Stimulated activated CD4-positive, alpha-beta T cell treated with anti-CD3 and anti-CD28 coated beads, Interleukin-2, amount 100 ng/mL, for 24 hours (primary cell): ENCODE results near the gene KCNIP1.
"Not testable (repeated sequence)": the region's sequence is repeated elsewhere in the genome, so short reads cannot be mapped to it uniquely, and the experiment has no call there.

Experiments
- DNase-seq, 2 donors: peaks; one replicate each; pipeline ENCODE4 v3.0.0-alpha.2; 2020

The KCNIP1 gene

GRCh38 chr5:170757182-170757601 lies 253.4 kb downstream of the KCNIP1 start:
- DNase-seq, result no peak

GRCh38 chr5:170757669-170758068 lies 253.8 kb downstream of the KCNIP1 start:
- no peak for DNase-seq

DNA sequence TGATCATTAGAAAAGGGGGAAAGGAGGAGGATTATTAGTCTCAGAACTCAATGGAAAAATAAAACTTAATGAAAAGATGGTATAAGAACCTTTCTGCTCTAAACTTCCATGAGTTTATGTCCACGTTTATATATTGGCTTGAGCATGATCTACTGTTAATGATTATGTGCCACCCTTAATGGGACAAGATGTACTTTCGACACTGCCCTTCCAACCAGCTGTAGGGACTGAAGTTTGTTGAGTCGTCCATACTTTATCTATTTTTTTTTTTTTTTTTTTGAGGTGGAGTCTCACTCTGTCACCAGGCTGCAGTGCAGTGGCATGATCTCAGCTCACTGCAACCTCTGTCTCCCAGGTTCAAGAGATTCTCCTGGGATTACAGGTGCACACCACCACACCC lies 254.7 kb downstream of the KCNIP1 start:
- DNase-seq, result no peak

- DNase-seq, result no peak
Measured at GRCh38 chr5:170760113-170760512, 256.3 kb downstream of the KCNIP1 start.

DNA sequence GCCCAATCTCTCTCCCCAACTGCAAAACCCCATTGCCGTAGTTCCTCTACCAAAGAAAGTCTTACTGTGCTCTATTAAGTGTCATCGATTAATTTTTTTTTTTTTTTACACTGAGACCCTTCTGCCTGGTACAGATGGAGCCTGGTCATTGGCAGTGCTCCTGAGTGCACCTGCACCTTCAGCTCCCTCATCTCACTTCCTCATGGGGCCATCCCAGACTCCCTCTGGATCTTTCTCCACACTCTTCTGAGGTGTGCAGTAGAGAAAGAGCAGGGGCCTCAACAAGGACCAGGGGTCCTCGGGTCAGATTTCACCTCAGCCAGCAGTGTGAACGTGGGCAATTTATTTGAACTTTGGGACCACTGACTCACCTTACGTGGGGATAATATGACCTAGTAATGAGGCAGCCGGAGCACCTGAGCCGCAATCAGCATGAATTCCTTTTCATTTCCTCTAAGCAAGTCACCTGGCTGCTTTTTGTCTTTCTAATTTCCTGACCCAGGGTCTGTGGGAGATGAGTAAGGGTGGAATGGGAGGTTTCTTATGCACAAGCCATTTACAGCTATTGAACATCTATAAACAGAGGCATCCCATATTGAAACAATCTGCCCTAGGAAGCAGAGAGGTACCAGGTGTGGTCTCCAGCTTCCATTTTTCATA lies 257.4 kb downstream of the KCNIP1 start:
- no peak for DNase-seq

DNA sequence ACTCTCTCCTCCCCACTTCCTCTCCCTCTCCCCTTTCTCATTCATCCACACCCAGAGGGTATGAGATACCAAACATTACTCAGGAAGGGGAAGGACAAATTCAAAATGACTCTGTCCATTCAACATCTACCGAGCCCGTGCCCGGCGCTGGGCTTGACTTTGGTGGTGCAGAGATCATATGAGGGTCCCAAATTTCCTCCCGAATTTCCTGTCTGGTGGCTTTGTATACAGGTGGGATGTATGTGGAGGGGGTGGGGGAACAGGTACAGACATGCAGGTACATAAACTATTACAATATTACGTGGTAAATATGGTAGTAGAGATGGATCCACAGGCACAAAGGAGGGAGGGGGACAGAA lies 257.9 kb downstream of the KCNIP1 start:
- DNase-seq, result no peak

DNA sequence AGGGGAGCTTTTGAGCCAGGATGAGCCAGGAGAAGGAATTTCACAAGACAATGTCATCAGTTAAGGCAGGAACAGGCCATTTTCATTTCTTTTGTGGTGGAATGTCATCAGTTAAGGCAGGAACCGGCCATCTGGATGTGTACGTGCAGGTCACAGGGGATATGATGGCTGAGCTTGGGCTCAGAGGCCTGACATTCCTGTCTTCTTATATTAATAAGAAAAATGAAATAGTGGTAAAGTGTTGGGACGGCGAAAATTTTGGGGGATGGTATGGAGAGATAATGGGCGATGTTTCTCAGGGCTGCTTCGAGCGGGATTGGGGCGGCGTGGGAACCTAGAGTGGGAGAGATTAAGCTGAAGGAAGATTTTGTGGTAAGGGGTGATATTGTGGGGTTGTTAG lies 258.5 kb downstream of the KCNIP1 start:
- DNase-seq, result not testable (repeated sequence)

GRCh38 chr5:170765868-170766267 lies 262.0 kb downstream of the KCNIP1 start:
- not testable (repeated sequence) for DNase-seq

GRCh38 chr5:170769246-170769645 lies 265.4 kb downstream of the KCNIP1 start:
- no peak for DNase-seq

- DNase-seq, result no peak
Measured at GRCh38 chr5:170769898-170770416, 266.1 kb downstream of the KCNIP1 start.

- DNase-seq, result no peak
Measured at GRCh38 chr5:170771496-170771895, 267.7 kb downstream of the KCNIP1 start.

DNA sequence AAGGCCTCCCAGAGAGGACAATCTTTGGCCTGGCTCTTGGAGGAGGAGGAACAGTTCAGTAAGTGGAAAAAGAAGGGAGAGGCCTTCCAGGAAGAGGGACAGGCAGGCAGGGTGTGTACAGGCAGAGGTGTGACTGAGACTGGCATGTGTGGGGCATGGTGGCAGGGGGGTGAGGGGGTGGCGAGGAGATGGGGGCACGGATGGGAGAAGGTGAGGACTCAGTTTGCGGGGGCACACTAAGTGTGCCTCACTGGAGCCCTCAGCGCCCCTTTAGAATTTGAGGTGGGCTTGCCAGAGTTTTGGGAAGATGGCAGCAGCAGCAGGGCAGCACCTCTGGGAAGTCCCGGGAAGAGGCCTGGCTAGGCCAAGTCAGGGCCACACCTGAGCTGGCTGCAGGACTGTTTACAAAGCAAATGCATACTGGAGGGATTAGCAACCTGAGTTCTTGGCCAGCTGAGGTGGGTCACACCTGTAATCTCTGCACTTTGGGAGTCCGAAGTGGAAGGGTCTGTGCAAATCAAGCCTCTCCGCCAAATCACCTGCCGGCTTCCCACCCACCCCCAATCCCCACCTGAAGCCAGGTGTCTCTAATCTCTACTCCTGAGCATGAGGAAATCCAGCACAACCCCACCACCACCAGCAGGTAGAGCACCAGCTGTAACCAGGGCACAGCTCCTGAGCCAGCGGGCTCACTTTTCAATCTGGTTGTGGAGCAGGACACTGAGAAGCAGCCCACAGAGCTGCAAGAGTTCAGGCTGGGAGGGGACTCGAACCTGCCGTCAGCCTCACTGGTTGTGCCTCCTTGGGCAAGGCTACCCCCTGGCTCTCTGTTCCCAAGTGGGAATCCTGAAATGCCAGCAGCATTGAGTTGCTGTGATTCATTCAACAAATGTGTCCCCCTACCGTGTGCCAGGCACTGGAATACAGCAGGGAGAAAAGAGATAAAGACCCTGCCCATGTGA lies 269.5 kb downstream of the KCNIP1 start:
- no peak for DNase-seq

GRCh38 chr5:170774831-170775230 lies 271.0 kb downstream of the KCNIP1 start:
- no peak for DNase-seq

- no peak for DNase-seq
Measured at GRCh38 chr5:170781946-170782345, 278.1 kb downstream of the KCNIP1 start.

DNA sequence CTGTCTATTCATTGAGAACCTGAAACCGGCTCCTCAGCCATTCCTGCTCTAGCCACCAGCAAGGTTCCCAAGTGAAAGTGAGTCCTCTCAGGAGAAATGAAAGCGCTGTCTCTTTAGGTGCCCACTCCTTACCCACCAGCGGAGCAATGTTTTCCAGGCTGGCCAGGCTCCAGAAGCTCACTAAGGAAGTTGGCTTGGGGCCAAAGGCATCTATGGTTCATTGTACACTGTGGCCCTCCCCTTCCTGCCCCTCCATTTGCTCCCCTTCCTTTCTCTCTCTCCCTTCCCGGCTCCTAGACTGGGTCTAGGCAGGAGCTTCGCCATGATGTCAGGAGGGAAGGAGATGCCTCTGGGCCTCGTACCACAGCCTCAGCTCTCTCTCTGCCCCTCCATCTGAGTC lies 278.6 kb downstream of the KCNIP1 start:
- no peak for DNase-seq

GRCh38 chr5:170783498-170784247 lies 279.9 kb downstream of the KCNIP1 start, which contains the start of gene GABRP:
Gene GABRP, plus strand, starts transcription at chr5:170783725. Its CDS starts 4,891 bp downstream, at chr5:170788616.
- DNase-seq, result no peak

GRCh38 chr5:170785416-170785815 lies 281.6 kb downstream of the KCNIP1 start:
- no peak for DNase-seq
